Measurements from ENCODE around the gene MTCL1. TPM values are rescaled to one million over a fixed set of nuclear protein-coding genes. Genes with fewer than 3 reads are reported as not detected.

The MTCL1 gene
- total RNA-seq, 1 donor from 2014 or later, result 2.9 TPM

GRCh38 chr18:8863427-8863826, 158.1 kb downstream of the MTCL1 start:
- ChIA-PET POLR2A (no interaction called here), CTCF (no interaction called here)
- ATAC-seq (ENCODE audit: low read depth), result no peak
- intact Hi-C loops (cut with micrococcal nuclease), result no loop called here
- no peaks in the 10 kb centered on the region for H3K27me3 Mint-ChIP-seq
- H3K27ac Mint-ChIP-seq, result no peak overlapping the region
- no peaks in the 10 kb centered on the region for H3K36me3 Mint-ChIP-seq (ENCODE audit: low read depth)
- no peak overlapping the region for H3K4me3 Mint-ChIP-seq
- H3K4me1 Mint-ChIP-seq, result peaks cover 10% of the 10 kb centered on the region
- TF ChIP-seq CTCF (IDR thresholded peaks at IDR 0.05), result no peak
- no peaks in the 10 kb centered on the region for H3K9me3 Mint-ChIP-seq
- no peak for DNase-seq

- Mint-ChIP-seq H3K4me3 (no peak overlapping the region), H3K27ac (no peak overlapping the region), H3K9me3 (no peaks in the 10 kb centered on the region), H3K36me3 (ENCODE audit: low read depth) (no peaks in the 10 kb centered on the region), H3K27me3 (no peaks in the 10 kb centered on the region), H3K4me1 (peaks cover 4% of the 10 kb centered on the region)
- no peak for TF ChIP-seq CTCF (IDR thresholded peaks at IDR 0.05)
- CTCF ChIA-PET, result no interaction called here
- POLR2A ChIA-PET, result no interaction called here
- no peak for ATAC-seq (ENCODE audit: low read depth)
- intact Hi-C loops (cut with micrococcal nuclease), result no loop called here
- DNase-seq, result no peak
These were observed 160.6 kb downstream of the MTCL1 start for GRCh38 chr18:8865934-8866333.

- Mint-ChIP-seq H3K36me3 (ENCODE audit: low read depth) (no peaks in the 10 kb centered on the region), H3K9me3 (no peaks in the 10 kb centered on the region), H3K4me1 (no peaks in the 10 kb centered on the region), H3K4me3 (no peak overlapping the region), H3K27ac (no peak overlapping the region), H3K27me3 (no peaks in the 10 kb centered on the region)
- ATAC-seq (ENCODE audit: low read depth) (no peak), DNase-seq (no peak)
- CTCF ChIA-PET, result no interaction called here
- POLR2A ChIA-PET, result no interaction called here
- intact Hi-C loops (cut with micrococcal nuclease), result no loop called here
- TF ChIP-seq CTCF (IDR thresholded peaks at IDR 0.05), result no peak
These were observed 161.3 kb downstream of the MTCL1 start for GRCh38 chr18:8866679-8867078.

GRCh38 chr18:8868276-8868675, 162.9 kb downstream of the MTCL1 start:
- H3K36me3 Mint-ChIP-seq (ENCODE audit: low read depth), result no peaks in the 10 kb centered on the region
- POLR2A ChIA-PET, result no interaction called here
- no peaks in the 10 kb centered on the region for H3K9me3 Mint-ChIP-seq
- CTCF ChIA-PET, result no interaction called here
- no peaks in the 10 kb centered on the region for H3K27me3 Mint-ChIP-seq
- ATAC-seq (ENCODE audit: low read depth), result no peak
- no peak for DNase-seq
- no peak for TF ChIP-seq CTCF (IDR thresholded peaks at IDR 0.05)
- H3K27ac Mint-ChIP-seq, result no peak overlapping the region
- no peak overlapping the region for H3K4me3 Mint-ChIP-seq
- no peaks in the 10 kb centered on the region for H3K4me1 Mint-ChIP-seq
- intact Hi-C loops (cut with micrococcal nuclease), result no loop called here

- TF ChIP-seq CTCF (IDR thresholded peaks at IDR 0.05), result no peak
- no peaks in the 10 kb centered on the region for H3K36me3 Mint-ChIP-seq (ENCODE audit: low read depth)
- H3K27ac Mint-ChIP-seq, result no peak overlapping the region
- CTCF ChIA-PET, result no interaction called here
- intact Hi-C loops (cut with micrococcal nuclease), result no loop called here
- no peaks in the 10 kb centered on the region for H3K4me1 Mint-ChIP-seq
- H3K4me3 Mint-ChIP-seq, result no peak overlapping the region
- H3K9me3 Mint-ChIP-seq, result no peaks in the 10 kb centered on the region
- POLR2A ChIA-PET, result no interaction called here
- DNase-seq (no peak), ATAC-seq (ENCODE audit: low read depth) (no peak)
- H3K27me3 Mint-ChIP-seq, result no peaks in the 10 kb centered on the region
These were observed 163.5 kb downstream of the MTCL1 start for GRCh38 chr18:8868779-8869415.
